ENCODE results near the gene PNLIPRP2. TPM values are rescaled to one million over a fixed set of nuclear protein-coding genes. Genes with fewer than 3 reads are reported as not detected.

Gene PNLIPRP2
- total RNA-seq, 2 donors from 2014 or later, result not detected

GRCh38 chr10:116632596-116633215 lies 12.0 kb downstream of the PNLIPRP2 start:
- Mint-ChIP-seq H3K36me3 (no peaks in the 10 kb centered on the region), H3K9me3 (peaks cover 4 to 5% of the 10 kb centered on the region in 2 donors), H3K27ac (no peak overlapping the region)
- DNase-seq (ENCODE audit: low spot score in 2 of 2) (no peak), ATAC-seq (no peak)

- no peak for ATAC-seq
- no peak overlapping the region for H3K27ac Mint-ChIP-seq
- DNase-seq (ENCODE audit: low spot score in 2 of 2), result no peak
- H3K36me3 Mint-ChIP-seq, result no peaks in the 10 kb centered on the region
- H3K9me3 Mint-ChIP-seq, result peaks cover 4 to 5% of the 10 kb centered on the region in 2 donors
These were observed 12.5 kb downstream of the PNLIPRP2 start for GRCh38 chr10:116633216-116633600.

GRCh38 chr10:116634126-116634975 lies 13.6 kb downstream of the PNLIPRP2 start:
- no peak for DNase-seq (ENCODE audit: low spot score in 2 of 2)
- Mint-ChIP-seq H3K27ac (no peak overlapping the region), H3K9me3 (peaks cover 4 to 5% of the 10 kb centered on the region in 2 donors), H3K36me3 (no peaks in the 10 kb centered on the region)
- ATAC-seq, result no peak

- H3K36me3 Mint-ChIP-seq, result peaks cover 0 to 5% of the 10 kb centered on the region in 2 donors
- no peak overlapping the region for H3K27ac Mint-ChIP-seq
- ATAC-seq, result no peak
- DNase-seq (ENCODE audit: low spot score in 2 of 2), result no peak
- peaks cover 9 to 10% of the 10 kb centered on the region in 2 donors for H3K9me3 Mint-ChIP-seq
These were observed 15.6 kb downstream of the PNLIPRP2 start for GRCh38 chr10:116636385-116636784.

GRCh38 chr10:116636976-116637375 lies 16.2 kb downstream of the PNLIPRP2 start:
- DNase-seq (ENCODE audit: low spot score in 2 of 2) (no peak), ATAC-seq (no peak)
- peaks cover 0 to 5% of the 10 kb centered on the region in 2 donors for H3K36me3 Mint-ChIP-seq
- H3K27ac Mint-ChIP-seq, result no peak overlapping the region
- peaks cover 9 to 10% of the 10 kb centered on the region in 2 donors for H3K9me3 Mint-ChIP-seq

- DNase-seq (ENCODE audit: low spot score in 2 of 2), result no peak
- Mint-ChIP-seq H3K36me3 (peaks cover 0 to 5% of the 10 kb centered on the region in 2 donors), H3K27ac (no peak overlapping the region), H3K9me3 (peaks cover 10 to 12% of the 10 kb centered on the region in 2 donors)
- peak in 1 of 2 donors; percentile 91 for ATAC-seq
These were observed 17.1 kb downstream of the PNLIPRP2 start for GRCh38 chr10:116637830-116638229.

- DNase-seq (ENCODE audit: low spot score in 2 of 2) (no peak), ATAC-seq (no peak)
- Mint-ChIP-seq H3K27ac (no peak overlapping the region), H3K36me3 (no peaks in the 10 kb centered on the region), H3K9me3 (peaks cover 0 to 15% of the 10 kb centered on the region in 2 donors)
These were observed 25.7 kb downstream of the PNLIPRP2 start for GRCh38 chr10:116646502-116646901.

GRCh38 chr10:116648903-116649302 lies 28.1 kb downstream of the PNLIPRP2 start:
- peaks cover 0 to 12% of the 10 kb centered on the region in 2 donors for H3K9me3 Mint-ChIP-seq
- ATAC-seq (no peak), DNase-seq (ENCODE audit: low spot score in 2 of 2) (no peak)
- H3K36me3 Mint-ChIP-seq, result peaks cover 0 to 2% of the 10 kb centered on the region in 2 donors
- H3K27ac Mint-ChIP-seq, result no peak overlapping the region

GRCh38 chr10:116653885-116654284 lies 33.1 kb downstream of the PNLIPRP2 start:
- Mint-ChIP-seq H3K9me3 (peaks cover 0 to 12% of the 10 kb centered on the region in 2 donors), H3K36me3 (peaks cover 0 to 4% of the 10 kb centered on the region in 2 donors)
- no peak for ATAC-seq

GRCh38 chr10:116654816-116655215 lies 34.1 kb downstream of the PNLIPRP2 start:
- ATAC-seq, result no peak
- Mint-ChIP-seq H3K36me3 (peaks cover 0 to 4% of the 10 kb centered on the region in 2 donors), H3K27ac (no peak overlapping the region), H3K9me3 (peaks cover 0 to 12% of the 10 kb centered on the region in 2 donors)
- DNase-seq (ENCODE audit: low spot score in 2 of 2), result no peak

More at GRCh38 chr10:116653885-116654284, 33.1 kb downstream of the PNLIPRP2 start:
- DNase-seq (ENCODE audit: low spot score in 2 of 2), result no peak
- no peak overlapping the region for H3K27ac Mint-ChIP-seq

GRCh38 chr10:116655568-116655967 lies 34.8 kb downstream of the PNLIPRP2 start:
- DNase-seq (ENCODE audit: low spot score in 2 of 2), result no peak
- H3K9me3 Mint-ChIP-seq, result peaks cover 0 to 8% of the 10 kb centered on the region in 2 donors
- peaks cover 0 to 4% of the 10 kb centered on the region in 2 donors for H3K36me3 Mint-ChIP-seq

GRCh38 chr10:116656044-116656443 lies 35.3 kb downstream of the PNLIPRP2 start:
- peaks cover 0 to 4% of the 10 kb centered on the region in 2 donors for H3K36me3 Mint-ChIP-seq
- DNase-seq (ENCODE audit: low spot score in 2 of 2) (no peak), ATAC-seq (no peak)
- H3K27ac Mint-ChIP-seq, result no peak overlapping the region
- peaks cover 0 to 3% of the 10 kb centered on the region in 2 donors for H3K9me3 Mint-ChIP-seq

More at GRCh38 chr10:116655568-116655967, 34.8 kb downstream of the PNLIPRP2 start:
- no peak for ATAC-seq
- no peak overlapping the region for H3K27ac Mint-ChIP-seq

GRCh38 chr10:116657863-116658551 lies 37.3 kb downstream of the PNLIPRP2 start:
- no peak for ATAC-seq
- peaks cover 0 to 4% of the 10 kb centered on the region in 2 donors for H3K36me3 Mint-ChIP-seq
- H3K9me3 Mint-ChIP-seq, result no peaks in the 10 kb centered on the region
- no peak for DNase-seq (ENCODE audit: low spot score in 2 of 2)
- H3K27ac Mint-ChIP-seq, result no peak overlapping the region

GRCh38 chr10:116659049-116659670 lies 38.4 kb downstream of the PNLIPRP2 start:
- no peak for DNase-seq (ENCODE audit: low spot score in 2 of 2)
- H3K27ac Mint-ChIP-seq, result no peak overlapping the region
- no peaks in the 10 kb centered on the region for H3K9me3 Mint-ChIP-seq
- ATAC-seq, result no peak
- no peaks in the 10 kb centered on the region for H3K36me3 Mint-ChIP-seq

- DNase-seq (ENCODE audit: low spot score in 2 of 2) (no peak), ATAC-seq (no peak)
- H3K27ac Mint-ChIP-seq, result no peak overlapping the region
- no peaks in the 10 kb centered on the region for H3K36me3 Mint-ChIP-seq
- no peaks in the 10 kb centered on the region for H3K9me3 Mint-ChIP-seq
These were observed 40.1 kb downstream of the PNLIPRP2 start for GRCh38 chr10:116660860-116661259.

GRCh38 chr10:116663342-116663741 lies 42.6 kb downstream of the PNLIPRP2 start:
- Mint-ChIP-seq H3K9me3 (peaks cover 0 to 3% of the 10 kb centered on the region in 2 donors), H3K27ac (no peak overlapping the region), H3K36me3 (peaks cover 0 to 6% of the 10 kb centered on the region in 2 donors)
- DNase-seq (ENCODE audit: low spot score in 2 of 2) (no peak), ATAC-seq (no peak)

Data from activated naive CD4-positive, alpha-beta T cell treated with anti-CD3 and anti-CD28 coated beads, Interleukin-2, amount 50 U/mL, for 72 hours (primary cell).